HG03097 (cell line): Measurements from ENCODE around the gene MCC.

ENCODE experiments used
- ATAC-seq: cut with Tn5 transposase; IDR thresholded peaks from one replicate; pipeline ENCODE4 v1.9.1; 2021; ENCODE audit not compliant: unreplicated experiment, low FRiP score

Gene MCC

GRCh38 chr5:112974901-112975300, 513.4 kb downstream of the MCC start:
- ATAC-seq = no peak

DNA sequence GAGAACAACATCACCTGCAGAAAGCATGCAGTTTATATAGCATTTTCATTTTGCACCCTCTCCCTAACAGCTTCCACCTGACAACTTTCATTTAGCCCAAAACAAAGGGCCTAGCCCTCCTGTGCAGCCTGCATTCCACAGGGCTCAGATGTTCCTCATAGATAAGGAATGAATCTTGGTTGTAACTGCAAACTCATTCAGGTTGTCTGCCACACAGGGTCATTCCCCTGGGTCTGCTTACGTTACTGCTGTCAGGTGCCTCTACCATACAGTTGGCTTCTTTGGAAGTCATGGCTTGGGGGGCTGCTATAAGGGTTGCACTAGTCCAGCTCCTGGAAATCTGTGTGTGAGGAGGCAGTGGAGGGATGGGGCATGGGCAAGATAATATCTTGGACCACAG, 514.3 kb downstream of the MCC start:
- no peak for ATAC-seq

GRCh38 chr5:112973036-112973435, 515.2 kb downstream of the MCC start:
- no peak for ATAC-seq
